SK-N-SH treated with all-trans-retinoic acid at 6 μM for 48 hours (cell line): ENCODE measurements around the gene RNASET2.

Experiments
- SNAI2 ChIP-seq: fragments of 250-450 bp; sonication (Bioruptor Pico); IDR thresholded peaks from 2 replicates; pipeline ENCODE4 v1.5.0; 2020; ENCODE audit warnings: mild to moderate bottlenecking, moderate library complexity
- TCF4 ChIP-seq: fragments of 250-450 bp; sonication (Bioruptor Pico); IDR thresholded peaks from 2 replicates; pipeline ENCODE4 v1.8.0; 2021; ENCODE audit warnings: mild to moderate bottlenecking, moderate library complexity, borderline replicate concordance
- ZFP3 ChIP-seq: fragments of 250-450 bp; sonication (Bioruptor Pico); IDR thresholded peaks from 2 replicates; pipeline ENCODE4 v1.5.0; 2020; ENCODE audit warnings: mild to moderate bottlenecking, moderate library complexity
- ZNF8 ChIP-seq: fragments of 450-650 bp; formaldehyde crosslinking; IDR thresholded peaks from 2 replicates; pipeline ENCODE4 v1.5.0; 2020; ENCODE audit warnings: mild to moderate bottlenecking, moderate library complexity
- TF ChIP-seq, protein P1 (sequence below): fragments of 250-450 bp; sonication (Bioruptor Pico); IDR thresholded peaks from 2 replicates; pipeline ENCODE4 v1.8.0; 2020; ENCODE audit warnings: mild to moderate bottlenecking, moderate library complexity, borderline replicate concordance

GRCh38 chr6:166903500-166903899 lies 52.9 kb downstream of the RNASET2 start:
- TF ChIP-seq, protein P1, sequence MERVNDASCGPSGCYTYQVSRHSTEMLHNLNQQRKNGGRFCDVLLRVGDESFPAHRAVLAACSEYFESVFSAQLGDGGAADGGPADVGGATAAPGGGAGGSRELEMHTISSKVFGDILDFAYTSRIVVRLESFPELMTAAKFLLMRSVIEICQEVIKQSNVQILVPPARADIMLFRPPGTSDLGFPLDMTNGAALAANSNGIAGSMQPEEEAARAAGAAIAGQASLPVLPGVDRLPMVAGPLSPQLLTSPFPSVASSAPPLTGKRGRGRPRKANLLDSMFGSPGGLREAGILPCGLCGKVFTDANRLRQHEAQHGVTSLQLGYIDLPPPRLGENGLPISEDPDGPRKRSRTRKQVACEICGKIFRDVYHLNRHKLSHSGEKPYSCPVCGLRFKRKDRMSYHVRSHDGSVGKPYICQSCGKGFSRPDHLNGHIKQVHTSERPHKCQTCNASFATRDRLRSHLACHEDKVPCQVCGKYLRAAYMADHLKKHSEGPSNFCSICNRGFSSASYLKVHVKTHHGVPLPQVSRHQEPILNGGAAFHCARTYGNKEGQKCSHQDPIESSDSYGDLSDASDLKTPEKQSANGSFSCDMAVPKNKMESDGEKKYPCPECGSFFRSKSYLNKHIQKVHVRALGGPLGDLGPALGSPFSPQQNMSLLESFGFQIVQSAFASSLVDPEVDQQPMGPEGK = no peak
- TF ChIP-seq SNAI2 (CRISPR knock-in tag) = no peak
- no peak for TF ChIP-seq ZFP3
- TF ChIP-seq TCF4 (CRISPR knock-in tag) = no peak
- no peak for TF ChIP-seq ZNF8 (CRISPR knock-in tag)
